NOMO-1 treated with DMSO at 0.1 percent for 48 hours (cell line): ENCODE results near the gene XCL2.

Source experiments
- DNase-seq: peaks from one replicate; lab custom pipeline; 2025; ENCODE audit not compliant: unreplicated experiment; lab: John Stamatoyannopoulos, UW

Gene XCL2

DNA sequence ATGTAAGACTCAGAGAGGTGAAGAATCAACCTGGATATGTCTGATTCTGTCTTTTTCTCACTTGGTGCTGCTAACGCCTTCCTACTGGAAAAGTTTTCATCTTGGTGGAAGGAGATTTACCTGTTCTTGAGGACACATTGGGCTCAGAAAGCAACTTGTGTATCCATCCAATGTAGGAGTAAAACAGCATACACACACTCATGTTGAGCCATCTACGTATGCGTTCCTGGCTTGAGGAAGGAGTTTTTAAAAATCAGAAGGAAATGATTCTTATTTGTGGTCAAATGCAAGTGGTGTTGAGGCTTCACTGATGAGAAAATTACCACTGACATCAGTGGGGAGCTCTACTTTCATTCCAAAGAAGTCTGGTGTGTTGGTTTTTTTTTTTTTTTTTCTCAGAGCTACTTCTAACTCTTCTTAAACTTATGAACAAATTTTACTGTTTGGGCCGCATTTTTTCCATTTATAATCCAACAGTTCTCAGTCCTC is 25.6 kb downstream of the XCL2 start:
- peak; percentile 46 for DNase-seq

DNA sequence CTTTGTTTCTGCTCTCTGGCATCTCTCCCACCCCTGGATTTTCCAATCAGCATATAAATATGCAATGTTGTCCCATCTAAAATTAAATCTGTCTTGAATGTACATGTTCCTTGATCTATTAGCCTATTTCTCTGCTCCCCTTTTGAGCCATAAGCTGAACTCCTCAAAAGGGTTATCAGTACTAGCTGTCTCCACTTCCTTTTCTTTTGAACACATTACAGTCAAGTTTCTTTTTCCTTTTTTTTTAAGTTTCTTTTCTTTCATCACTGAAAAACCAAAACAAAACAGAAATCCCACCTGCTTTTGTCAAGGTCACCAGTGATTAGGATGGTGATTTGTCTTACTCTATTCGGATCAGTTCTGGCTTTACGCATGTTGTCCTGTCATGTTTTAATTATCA is 29.3 kb downstream of the XCL2 start:
- DNase-seq: peak; percentile 31

DNA sequence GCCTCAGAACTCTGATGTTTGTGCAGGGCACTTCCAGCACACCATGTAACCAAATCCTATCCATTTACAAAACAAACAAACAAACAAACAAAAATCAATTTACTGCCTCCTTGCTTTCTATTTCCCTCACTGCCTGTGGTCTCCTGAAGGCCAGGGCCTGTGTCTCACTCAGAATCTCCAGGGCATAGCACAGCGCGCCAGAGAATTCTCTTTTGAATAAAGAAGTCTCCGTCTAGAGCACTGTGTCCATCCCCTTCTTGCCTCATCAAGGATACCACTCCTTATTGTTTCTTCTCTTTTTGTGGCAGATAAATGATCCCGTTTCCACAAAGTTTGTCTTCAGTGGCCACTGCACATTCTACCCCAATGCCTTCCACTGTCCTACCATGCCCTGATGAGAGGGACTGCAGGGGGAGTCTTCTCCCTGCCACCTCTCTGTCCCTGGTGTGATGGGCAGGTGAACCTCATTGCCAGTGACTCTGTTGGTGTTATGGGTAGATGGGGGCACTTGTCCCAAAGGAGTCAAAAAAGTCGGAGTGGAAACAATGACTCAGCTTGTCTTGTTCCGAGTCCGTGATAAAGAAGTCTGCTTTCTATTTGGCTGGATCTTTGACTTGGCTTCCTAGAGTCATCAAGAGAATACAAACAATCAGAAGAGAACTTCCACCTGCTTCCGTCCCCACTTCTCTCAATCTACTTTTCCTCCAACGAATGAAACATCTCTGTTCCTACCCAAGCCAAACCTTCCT is 30.0 kb downstream of the XCL2 start:
- DNase-seq: no peak

- DNase-seq: peak; percentile 4
Measured at GRCh38 chr1:168512864-168513595, 30.8 kb downstream of the XCL2 start.

DNA sequence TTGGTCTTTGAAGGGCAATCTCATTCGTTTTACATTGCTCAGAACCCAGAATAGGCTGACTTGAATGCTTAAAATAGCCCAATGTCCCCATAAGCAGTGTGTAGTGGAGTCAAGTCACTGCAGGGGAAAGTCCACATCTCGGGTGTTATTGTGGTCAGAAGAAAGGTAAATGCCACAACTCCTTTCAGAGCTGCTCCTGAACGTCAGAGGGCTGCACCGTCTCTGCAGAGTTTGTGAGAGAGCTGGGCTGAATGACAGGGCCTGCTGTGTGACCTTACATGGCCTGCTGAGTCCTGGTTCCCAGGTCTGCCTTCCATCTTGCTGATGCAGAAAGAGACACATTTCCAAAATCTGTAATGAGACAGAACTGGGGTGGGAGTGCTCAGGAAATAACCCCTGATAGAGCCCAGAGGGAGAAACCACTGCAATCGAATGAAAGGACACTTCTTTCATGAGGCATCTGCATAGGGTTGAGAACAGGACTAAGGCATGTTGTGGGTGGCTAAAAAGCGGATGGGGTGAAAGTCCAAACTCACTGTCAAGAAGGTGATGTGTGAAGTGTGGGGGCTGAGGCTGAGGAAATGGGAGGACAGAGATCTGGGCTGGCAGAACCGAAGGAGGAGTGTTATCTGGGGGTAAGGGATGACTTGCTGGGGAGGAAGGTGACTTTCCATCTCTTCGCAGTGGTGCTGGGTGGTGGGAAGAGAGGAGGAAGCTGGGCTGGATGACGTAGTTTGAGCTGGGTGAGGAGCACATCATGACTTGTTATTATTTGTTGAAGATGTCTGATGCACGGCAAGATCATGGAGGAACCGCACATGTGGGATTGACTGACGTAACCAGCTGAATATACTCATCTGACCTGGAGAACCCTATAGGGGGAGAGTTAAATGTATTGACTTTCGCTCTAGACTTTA is 33.7 kb downstream of the XCL2 start:
- DNase-seq: no peak

- no peak for DNase-seq
Measured at GRCh38 chr1:168509210-168509609, 34.6 kb downstream of the XCL2 start.

DNA sequence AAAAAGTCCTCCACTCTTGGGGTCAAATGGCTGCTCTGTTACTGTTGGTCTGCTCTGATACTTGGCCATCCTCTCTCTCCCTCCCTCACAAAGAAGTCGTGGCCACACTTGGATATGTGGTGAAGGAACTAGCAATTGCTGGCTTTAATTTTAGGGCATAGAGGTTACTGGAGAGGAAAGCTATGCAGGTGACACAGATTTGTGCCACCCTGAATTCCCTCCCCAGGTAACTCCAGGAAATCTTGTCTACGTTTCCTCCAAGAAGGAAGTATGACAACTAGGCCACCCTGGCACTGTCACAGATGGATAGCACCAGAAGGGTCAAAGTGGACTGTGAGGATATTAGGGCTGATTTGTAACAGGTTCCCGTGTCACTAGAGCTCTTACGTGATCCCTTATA is 36.0 kb downstream of the XCL2 start:
- DNase-seq: no peak

DNA sequence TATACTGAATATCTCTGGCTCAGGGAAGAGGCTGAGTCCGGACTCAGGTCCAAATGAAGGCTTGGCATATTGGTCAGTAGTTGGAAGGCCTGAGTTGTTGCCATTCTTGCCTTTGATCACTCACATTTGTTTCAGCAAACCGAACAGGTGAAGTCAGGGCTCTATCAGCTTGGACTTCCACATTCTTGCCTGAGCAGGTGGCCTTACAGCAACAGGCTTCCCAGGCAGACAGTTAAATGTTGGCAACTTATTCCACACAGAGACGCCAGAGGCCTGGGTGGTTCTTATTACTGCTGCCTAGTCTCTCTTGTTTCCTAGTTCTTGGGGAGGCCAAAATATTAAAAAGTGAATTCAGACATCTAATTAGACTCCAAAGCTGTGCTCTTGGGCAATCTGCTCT is 36.6 kb downstream of the XCL2 start:
- no peak for DNase-seq

GRCh38 chr1:168506204-168506819 is 37.5 kb downstream of the XCL2 start:
- no peak for DNase-seq

DNA sequence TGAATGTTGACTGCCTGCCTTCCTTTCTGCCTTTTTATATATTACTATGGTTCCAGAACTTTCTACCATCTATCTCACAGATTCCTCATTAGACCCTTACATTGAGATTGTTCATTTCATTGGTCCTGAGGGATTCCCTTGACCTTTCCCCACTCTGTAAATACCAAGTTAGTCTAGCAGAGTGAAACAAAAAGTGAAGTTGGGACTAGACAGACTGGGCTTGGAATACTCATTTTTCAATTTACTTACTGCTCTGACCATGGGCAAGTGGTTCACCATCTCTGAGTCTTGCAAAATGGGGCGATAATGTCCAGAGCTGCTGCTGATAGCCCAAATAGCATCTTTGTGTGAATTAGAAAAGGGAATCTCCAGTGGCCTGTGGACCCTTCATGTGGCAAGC is 38.8 kb downstream of the XCL2 start:
- no peak for DNase-seq

GRCh38 chr1:168504064-168504837 is 39.5 kb downstream of the XCL2 start:
- peak; percentile 99 for DNase-seq

DNA sequence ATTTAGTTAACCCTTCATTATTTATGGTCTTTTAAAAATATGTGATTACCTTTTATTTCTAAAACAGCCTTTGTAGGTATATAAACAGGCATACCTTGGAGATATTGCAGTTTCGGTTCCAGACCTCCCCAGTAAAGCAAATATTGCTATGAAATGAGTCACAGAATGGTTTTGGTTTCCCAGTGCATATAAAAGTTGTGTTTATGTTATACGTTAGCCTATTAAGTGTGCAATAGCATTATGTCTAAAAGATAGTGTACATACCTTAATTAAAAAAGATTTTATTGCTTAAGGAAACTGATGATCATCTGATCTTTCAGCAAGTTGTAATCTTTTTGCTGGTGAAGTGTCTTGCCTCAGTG is 44.1 kb downstream of the XCL2 start:
- DNase-seq: no peak

GRCh38 chr1:168498956-168499687 is 44.7 kb downstream of the XCL2 start:
- DNase-seq: no peak

DNA sequence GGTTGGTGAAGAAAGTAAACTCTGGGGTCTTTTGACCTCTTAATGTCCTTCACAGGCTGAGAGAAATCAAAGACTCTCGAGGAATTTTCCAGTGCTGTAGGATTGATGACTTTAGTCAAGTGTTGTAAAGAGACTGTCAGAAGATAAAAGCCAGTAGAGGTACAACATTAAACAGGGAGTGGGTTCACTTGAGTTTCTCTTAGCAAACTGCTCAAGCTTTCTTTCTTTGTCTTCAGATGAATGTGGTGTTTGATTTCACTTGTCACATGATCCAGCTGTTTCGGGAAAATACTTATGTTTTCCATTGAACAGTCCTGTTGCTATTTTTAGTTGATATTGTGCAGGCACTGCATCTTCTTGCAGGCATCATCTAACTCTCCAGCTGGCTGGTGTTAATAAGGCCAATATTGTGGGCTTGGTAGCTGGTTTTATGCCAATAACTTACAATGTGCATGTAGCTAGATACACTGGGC is 45.6 kb downstream of the XCL2 start:
- DNase-seq: no peak

DNA sequence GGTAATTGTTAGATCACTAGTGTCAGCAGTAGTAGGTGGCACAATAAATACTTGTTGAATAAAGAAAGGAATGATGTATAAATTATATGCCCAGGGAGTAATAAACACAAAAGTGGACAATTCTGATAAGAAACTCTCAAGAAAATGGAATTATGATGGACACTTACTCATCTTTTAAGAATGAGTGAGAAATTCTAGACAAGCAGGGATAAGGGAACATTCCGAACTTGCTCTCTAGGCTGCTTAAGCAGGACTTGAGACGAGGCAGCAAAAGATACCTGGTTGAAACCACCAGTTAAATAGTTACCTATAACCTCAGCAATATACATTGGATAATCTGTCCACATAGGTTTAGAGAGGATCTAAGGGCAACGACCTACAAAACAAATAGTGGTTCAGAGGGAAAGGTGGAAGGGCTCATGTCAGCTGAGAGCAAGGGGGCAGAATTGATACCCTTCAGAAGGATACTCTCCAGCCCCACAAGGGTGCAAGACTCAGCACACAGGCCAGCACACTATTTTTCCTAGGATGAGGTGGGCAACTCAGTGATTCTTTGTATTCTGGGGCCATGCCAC is 46.3 kb downstream of the XCL2 start:
- DNase-seq: no peak

DNA sequence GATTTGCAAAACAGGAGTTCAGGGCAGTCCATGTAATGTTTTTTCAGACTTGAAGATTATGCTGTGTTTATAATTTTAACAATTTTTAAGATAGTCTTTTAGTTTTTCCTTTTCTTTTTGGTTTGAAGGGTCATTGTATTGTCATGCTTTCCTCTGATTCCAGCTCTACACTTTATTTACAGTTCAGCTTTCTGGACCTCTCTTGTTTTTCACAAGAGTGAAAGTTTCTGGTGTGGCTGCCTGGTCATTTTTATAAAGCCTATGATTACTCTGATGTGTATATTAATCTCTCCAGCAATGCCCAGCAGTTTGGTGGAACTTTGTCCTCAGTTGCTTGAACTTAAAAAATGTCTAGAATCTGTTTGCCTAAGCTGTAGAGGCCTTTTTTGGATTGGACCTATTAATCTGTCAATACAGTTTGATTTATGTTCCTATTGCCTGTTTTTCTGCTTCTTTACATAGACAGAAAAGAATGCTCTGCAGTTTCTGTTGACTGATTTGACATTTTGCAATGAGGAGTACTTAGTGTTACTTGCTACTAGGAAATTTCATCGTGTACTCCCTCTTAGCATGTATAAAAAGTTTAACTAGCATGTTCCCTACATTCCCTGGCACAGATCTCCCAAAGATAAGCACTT is 52.2 kb downstream of the XCL2 start:
- DNase-seq: no peak
